SK-N-SH treated with all-trans-retinoic acid at 6 μM for 48 hours (cell line): ENCODE data around the gene CD4.

ENCODE experiments used
- ATAC-seq: fragments of 200-7000 bp; cut with Tn5 transposase; 3 replicates; pipeline ENCODE4 v1.9.1; 2020; ENCODE audit warnings: mild to moderate bottlenecking, moderate library complexity
- ARNTL ChIP-seq: fragments of 450-650 bp; formaldehyde crosslinking; IDR thresholded peaks from 2 replicates; pipeline ENCODE4 v1.5.0; 2020; ENCODE audit warnings: low read depth, mild to moderate bottlenecking, moderate library complexity, borderline replicate concordance
- BACH2 ChIP-seq: fragments of 250-450 bp; sonication (Bioruptor Pico); IDR thresholded peaks from 2 replicates; pipeline ENCODE4 v1.9.0; 2021; ENCODE audit warnings: mild to moderate bottlenecking, borderline replicate concordance
- CSRNP3 ChIP-seq: fragments of 250-450 bp; sonication (Bioruptor Pico); IDR thresholded peaks from 2 replicates; pipeline ENCODE4 v1.5.1; 2021; ENCODE audit warnings: mild to moderate bottlenecking, moderate library complexity
- ESRRG ChIP-seq: fragments of 250-450 bp; sonication (Bioruptor Pico); IDR thresholded peaks from 2 replicates; pipeline ENCODE4 v1.6.1; 2021; ENCODE audit warnings: mild to moderate bottlenecking
- GLIS3 ChIP-seq: fragments of 250-450 bp; sonication (Bioruptor Pico); IDR thresholded peaks from 2 replicates; pipeline ENCODE4 v1.5.0; 2020; ENCODE audit warnings: mild to moderate bottlenecking, moderate library complexity
- ISL1 ChIP-seq: fragments of 250-450 bp; sonication (Bioruptor Pico); IDR thresholded peaks from 2 replicates; pipeline ENCODE4 v2.1.2; 2022; ENCODE audit warnings: mild to moderate bottlenecking, moderate library complexity
- OSR1 ChIP-seq: fragments of 250-450 bp; sonication (Bioruptor Pico); IDR thresholded peaks from 2 replicates; pipeline ENCODE4 v1.8.0; 2022; ENCODE audit warnings: moderate library complexity, mild to moderate bottlenecking, inconsistent platforms
- PATZ1 ChIP-seq: fragments of 250-450 bp; sonication (Bioruptor Pico); IDR thresholded peaks from 2 replicates; pipeline ENCODE4 v1.8.0; 2020; ENCODE audit warnings: mild to moderate bottlenecking, moderate library complexity, borderline replicate concordance
- RARB ChIP-seq: fragments of 250-450 bp; sonication (Bioruptor Pico); IDR thresholded peaks from 2 replicates; pipeline ENCODE4 v1.8.0; 2021; ENCODE audit warnings: mild to moderate bottlenecking, moderate library complexity
- SNAI2 ChIP-seq: fragments of 250-450 bp; sonication (Bioruptor Pico); IDR thresholded peaks from 2 replicates; pipeline ENCODE4 v1.5.0; 2020; ENCODE audit warnings: mild to moderate bottlenecking, moderate library complexity
- TCF4 ChIP-seq: fragments of 250-450 bp; sonication (Bioruptor Pico); IDR thresholded peaks from 2 replicates; pipeline ENCODE4 v1.8.0; 2021; ENCODE audit warnings: mild to moderate bottlenecking, moderate library complexity, borderline replicate concordance
- TOX ChIP-seq: fragments of 250-450 bp; sonication (Bioruptor Pico); IDR thresholded peaks from 2 replicates; pipeline ENCODE4 v1.8.0; 2021; ENCODE audit warnings: mild to moderate bottlenecking, moderate library complexity, borderline replicate concordance
- ZC3H10 ChIP-seq: fragments of 250-450 bp; sonication (Bioruptor Pico); IDR thresholded peaks from 2 replicates; pipeline ENCODE4 v1.5.1; 2021; ENCODE audit warnings: mild to moderate bottlenecking, moderate library complexity
- ZFP3 ChIP-seq: fragments of 250-450 bp; sonication (Bioruptor Pico); IDR thresholded peaks from 2 replicates; pipeline ENCODE4 v1.5.0; 2020; ENCODE audit warnings: mild to moderate bottlenecking, moderate library complexity
- TF ChIP-seq, protein P1 (sequence below): fragments of 250-450 bp; sonication (Bioruptor Pico); IDR thresholded peaks from 2 replicates; pipeline ENCODE4 v1.8.0; 2021; ENCODE audit warnings: low read depth, mild to moderate bottlenecking, moderate library complexity, borderline replicate concordance
- TF ChIP-seq, protein P2 (sequence below): fragments of 250-450 bp; sonication (Bioruptor Pico); IDR thresholded peaks from 2 replicates; pipeline ENCODE4 v1.5.1; 2020; ENCODE audit warnings: low read depth, mild to moderate bottlenecking, moderate library complexity
- TF ChIP-seq, protein P3 (sequence below): fragments of 250-450 bp; sonication (Bioruptor Pico); IDR thresholded peaks from 2 replicates; pipeline ENCODE4 v1.5.0; 2020; ENCODE audit warnings: mild to moderate bottlenecking, moderate library complexity

CD4 gene

DNA sequence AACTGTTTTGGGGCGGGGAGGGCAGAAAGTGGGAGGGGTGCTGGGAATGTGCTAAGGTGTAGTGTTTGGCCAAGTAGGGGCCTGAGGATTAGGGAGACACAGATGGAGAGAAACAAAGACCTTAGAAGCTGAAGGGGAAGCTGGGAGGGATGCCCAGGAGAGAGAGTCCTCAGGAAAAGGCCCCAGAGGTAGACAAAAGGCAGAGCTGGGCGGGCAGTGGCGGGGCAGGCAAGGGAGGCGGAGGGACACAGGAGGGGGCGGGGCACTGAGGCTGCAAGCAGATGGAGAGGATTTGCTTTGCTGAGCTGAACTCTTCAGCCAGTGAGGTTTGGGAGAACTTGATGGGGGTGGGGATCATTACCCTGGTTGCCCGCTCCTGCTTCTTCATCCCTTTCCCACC is 20.3 kb upstream of the CD4 start:
- no peak for TF ChIP-seq ARNTL (CRISPR knock-in tag)
- no peak for TF ChIP-seq SNAI2 (CRISPR knock-in tag)
- TF ChIP-seq CSRNP3 (CRISPR knock-in tag), result no peak
- no peak for TF ChIP-seq ZFP3 (CRISPR knock-in tag)
- TF ChIP-seq, protein P1, sequence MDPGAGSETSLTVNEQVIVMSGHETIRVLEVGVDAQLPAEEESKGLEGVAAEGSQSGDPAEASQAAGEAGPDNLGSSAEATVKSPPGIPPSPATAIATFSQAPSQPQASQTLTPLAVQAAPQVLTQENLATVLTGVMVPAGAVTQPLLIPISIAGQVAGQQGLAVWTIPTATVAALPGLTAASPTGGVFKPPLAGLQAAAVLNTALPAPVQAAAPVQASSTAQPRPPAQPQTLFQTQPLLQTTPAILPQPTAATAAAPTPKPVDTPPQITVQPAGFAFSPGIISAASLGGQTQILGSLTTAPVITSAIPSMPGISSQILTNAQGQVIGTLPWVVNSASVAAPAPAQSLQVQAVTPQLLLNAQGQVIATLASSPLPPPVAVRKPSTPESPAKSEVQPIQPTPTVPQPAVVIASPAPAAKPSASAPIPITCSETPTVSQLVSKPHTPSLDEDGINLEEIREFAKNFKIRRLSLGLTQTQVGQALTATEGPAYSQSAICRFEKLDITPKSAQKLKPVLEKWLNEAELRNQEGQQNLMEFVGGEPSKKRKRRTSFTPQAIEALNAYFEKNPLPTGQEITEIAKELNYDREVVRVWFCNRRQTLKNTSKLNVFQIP (CRISPR knock-in tag), result no peak
- TF ChIP-seq, protein P2, sequence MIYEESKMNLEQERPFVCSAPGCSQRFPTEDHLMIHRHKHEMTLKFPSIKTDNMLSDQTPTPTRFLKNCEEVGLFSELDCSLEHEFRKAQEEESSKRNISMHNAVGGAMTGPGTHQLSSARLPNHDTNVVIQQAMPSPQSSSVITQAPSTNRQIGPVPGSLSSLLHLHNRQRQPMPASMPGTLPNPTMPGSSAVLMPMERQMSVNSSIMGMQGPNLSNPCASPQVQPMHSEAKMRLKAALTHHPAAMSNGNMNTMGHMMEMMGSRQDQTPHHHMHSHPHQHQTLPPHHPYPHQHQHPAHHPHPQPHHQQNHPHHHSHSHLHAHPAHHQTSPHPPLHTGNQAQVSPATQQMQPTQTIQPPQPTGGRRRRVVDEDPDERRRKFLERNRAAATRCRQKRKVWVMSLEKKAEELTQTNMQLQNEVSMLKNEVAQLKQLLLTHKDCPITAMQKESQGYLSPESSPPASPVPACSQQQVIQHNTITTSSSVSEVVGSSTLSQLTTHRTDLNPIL (CRISPR knock-in tag), result no peak
- ATAC-seq, result peak; percentile 11; the same call in 1 of the 3 replicates

DNA sequence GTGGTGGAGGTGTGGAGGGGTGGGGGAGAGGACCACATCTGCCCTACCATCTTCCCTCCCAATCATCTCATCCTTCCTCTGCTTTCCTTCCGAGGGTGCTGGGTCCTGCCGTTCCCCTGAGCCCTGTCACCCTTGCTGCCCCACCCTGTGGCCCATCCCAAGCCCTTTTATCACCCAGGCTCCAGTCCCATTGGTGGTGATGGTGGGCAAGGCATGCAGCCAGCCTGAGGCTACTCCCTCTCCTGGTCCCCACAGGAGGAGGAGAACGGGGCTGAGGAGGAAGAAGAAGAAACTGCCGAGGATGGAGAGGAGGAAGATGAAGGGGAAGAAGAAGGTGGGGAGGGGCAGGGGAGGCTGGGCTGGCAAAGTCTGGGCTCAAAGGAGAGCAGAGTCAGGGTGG is 19.7 kb upstream of the CD4 start:
- TF ChIP-seq OSR1 (CRISPR knock-in tag) (no peak), BACH2 (CRISPR knock-in tag) (no peak), PATZ1 (CRISPR knock-in tag) (no peak), RARB (CRISPR knock-in tag) (no peak), ZC3H10 (CRISPR knock-in tag) (no peak), ESRRG (CRISPR knock-in tag) (no peak), ARNTL (CRISPR knock-in tag) (no peak)
- TF ChIP-seq, protein P3, sequence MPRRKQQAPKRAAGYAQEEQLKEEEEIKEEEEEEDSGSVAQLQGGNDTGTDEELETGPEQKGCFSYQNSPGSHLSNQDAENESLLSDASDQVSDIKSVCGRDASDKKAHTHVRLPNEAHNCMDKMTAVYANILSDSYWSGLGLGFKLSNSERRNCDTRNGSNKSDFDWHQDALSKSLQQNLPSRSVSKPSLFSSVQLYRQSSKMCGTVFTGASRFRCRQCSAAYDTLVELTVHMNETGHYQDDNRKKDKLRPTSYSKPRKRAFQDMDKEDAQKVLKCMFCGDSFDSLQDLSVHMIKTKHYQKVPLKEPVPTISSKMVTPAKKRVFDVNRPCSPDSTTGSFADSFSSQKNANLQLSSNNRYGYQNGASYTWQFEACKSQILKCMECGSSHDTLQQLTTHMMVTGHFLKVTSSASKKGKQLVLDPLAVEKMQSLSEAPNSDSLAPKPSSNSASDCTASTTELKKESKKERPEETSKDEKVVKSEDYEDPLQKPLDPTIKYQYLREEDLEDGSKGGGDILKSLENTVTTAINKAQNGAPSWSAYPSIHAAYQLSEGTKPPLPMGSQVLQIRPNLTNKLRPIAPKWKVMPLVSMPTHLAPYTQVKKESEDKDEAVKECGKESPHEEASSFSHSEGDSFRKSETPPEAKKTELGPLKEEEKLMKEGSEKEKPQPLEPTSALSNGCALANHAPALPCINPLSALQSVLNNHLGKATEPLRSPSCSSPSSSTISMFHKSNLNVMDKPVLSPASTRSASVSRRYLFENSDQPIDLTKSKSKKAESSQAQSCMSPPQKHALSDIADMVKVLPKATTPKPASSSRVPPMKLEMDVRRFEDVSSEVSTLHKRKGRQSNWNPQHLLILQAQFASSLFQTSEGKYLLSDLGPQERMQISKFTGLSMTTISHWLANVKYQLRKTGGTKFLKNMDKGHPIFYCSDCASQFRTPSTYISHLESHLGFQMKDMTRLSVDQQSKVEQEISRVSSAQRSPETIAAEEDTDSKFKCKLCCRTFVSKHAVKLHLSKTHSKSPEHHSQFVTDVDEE, result no peak
- TF ChIP-seq, protein P2 (CRISPR knock-in tag), result no peak
- ATAC-seq, result no peak

DNA sequence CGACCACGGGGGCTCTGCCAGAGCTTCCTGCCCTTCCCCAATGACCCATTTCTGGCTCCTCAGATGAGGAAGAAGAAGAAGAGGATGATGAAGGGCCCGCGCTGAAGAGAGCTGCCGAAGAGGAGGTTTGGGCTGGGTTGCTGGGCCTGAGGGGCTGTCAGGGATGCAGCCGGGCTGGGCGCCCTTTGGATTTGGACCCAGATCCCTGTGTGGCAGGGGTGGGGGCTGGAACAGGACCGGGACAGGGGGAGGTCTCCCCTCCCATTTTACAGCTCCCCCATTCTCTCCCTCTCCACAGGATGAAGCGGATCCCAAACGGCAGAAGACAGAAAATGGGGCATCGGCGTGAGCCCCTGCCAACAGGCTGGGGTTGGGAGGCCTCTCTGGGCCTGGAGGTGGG is 19.2 kb upstream of the CD4 start:
- no peak for ATAC-seq
- TF ChIP-seq RARB (CRISPR knock-in tag) (no peak), ARNTL (CRISPR knock-in tag) (no peak), BACH2 (CRISPR knock-in tag) (no peak), PATZ1 (CRISPR knock-in tag) (no peak), GLIS3 (CRISPR knock-in tag) (no peak), TCF4 (CRISPR knock-in tag) (no peak), TOX (CRISPR knock-in tag) (no peak), SNAI2 (CRISPR knock-in tag) (no peak), ISL1 (no peak), CSRNP3 (CRISPR knock-in tag) (no peak)
- TF ChIP-seq, protein P3, result no peak
- TF ChIP-seq, protein P2 (CRISPR knock-in tag), result no peak
